Middle frontal gyrus (tissue), 1 donor: Measurements from ENCODE around the gene CYLD.

Experiments
- DNase-seq: peaks from one replicate; pipeline ENCODE4 v3.0.0-alpha.2; 2015; ENCODE audit warnings: low spot score; ENCODE audit errors: extremely low spot score

Gene CYLD

DNA sequence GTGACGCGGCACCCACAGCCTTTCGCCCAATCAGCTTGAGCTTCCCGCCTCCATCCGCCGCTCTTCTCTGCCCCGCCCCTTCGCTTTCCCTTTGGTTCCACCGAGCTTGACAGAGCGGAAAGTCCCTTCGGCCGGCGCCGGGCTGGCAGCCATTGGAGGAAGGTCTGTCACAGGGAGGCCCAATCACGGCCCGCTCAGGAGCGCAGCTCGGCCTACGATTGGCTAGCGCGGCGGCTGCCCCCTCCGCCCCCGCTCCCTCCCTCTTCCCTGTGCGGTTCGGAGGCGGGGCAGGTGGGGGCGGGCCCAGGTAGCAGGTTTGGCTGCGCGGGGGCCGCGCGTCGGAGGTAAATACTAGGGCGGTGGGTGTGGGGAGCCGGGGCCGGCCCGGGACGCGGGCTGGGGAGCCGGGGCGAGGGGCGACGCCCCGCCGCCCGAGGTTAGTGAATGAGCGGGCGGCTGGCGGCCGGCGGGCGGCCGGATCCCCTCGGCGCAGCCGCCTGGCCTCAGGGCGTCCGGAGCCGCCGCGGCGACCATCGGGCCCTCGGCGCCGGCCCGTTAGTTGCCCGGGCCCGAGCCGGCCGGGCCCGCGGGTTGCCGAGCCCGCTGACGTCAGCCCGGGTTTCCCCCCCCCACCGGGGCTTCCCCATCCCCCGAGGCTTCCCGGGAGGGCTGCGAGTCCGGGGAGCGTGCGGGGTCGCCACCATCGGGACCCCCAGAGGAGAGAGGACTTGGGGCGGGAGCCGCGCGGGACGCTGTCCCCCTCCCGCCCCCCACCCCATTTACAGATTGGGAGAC lies at the start of gene CYLD:
Gene CYLD (plus strand): TSS at position 306 of the 795 bp plus-strand sequence. CDS start 7,613 bp downstream, outside the sequence.
- peak; percentile 99 for DNase-seq

- DNase-seq: no peak
Measured at GRCh38 chr16:50692644-50692998, 49.3 kb upstream of the CYLD start.

- DNase-seq: no peak
Measured at GRCh38 chr16:50692999-50693781, 48.7 kb upstream of the CYLD start, which contains the start of gene NOD2. NOD2 (plus strand) TSS chr16:50693606; CDS start chr16:50699496, 5,890 bp downstream.

DNA sequence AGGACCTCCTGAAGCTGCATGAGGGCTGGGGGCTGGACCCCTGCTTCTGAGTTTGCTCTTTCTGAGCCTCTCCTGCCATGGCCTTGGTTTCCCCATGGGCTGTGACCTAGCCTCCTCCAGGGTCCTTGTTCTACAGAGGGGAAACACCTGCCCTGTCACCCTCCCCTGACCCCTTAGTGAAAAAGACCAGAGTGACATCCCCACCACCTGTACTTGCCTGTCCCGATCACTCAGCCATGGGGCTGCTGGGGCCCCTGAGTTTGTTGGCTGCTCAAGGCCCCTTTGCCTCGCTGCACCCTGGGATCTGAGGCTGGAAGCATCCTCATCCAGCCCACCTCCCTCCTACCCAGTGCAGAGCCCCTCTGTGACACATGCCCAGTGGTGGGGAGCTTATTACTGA lies 47.7 kb upstream of the CYLD start:
- no peak for DNase-seq

DNA sequence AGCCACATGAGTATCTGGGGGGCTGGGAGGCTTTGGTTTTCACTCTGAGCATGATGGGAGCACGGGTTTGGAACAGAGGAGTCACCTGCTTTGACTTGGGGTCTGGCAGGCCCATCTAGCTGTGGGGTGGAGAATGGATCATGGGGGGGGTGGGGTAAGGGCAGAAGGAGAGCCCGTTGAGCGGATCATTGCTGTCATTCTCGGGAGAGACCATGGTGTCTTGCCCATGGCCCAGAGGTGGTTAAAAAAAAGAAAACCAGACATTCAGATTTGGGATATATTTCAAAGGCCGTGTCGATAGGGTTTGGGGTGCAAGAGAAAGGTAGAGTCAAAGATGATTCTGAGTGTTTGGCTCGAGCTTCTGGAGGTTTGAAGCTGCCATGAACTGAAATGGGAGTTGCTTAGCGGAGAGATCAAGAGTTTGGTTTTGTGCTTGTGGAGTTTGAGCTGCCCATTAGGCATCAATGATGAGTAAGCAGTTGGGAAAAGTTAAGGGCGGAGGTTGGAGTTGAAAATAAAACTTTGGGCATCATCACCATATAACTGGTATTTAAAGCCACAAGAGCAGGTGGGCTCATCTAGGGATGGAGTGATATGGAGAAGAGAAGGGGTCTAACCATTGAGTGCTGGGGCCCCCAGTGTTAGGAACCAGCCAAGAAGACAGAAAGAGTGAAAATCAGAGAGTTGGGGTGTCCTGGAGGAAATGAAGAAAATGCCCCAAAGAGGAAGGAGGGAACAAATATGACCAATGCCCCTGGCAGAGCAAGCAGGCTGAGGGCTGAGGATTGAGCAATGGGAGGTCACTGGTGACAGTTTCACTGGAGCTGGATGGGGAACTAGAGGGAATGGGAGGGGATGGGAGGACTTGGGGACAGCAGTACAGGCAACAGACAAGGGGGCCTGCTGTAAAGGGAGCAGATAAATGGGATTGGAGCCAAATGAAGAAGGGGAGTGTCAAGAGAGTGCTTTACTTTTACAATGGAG lies 46.6 kb upstream of the CYLD start:
- no peak for DNase-seq

DNA sequence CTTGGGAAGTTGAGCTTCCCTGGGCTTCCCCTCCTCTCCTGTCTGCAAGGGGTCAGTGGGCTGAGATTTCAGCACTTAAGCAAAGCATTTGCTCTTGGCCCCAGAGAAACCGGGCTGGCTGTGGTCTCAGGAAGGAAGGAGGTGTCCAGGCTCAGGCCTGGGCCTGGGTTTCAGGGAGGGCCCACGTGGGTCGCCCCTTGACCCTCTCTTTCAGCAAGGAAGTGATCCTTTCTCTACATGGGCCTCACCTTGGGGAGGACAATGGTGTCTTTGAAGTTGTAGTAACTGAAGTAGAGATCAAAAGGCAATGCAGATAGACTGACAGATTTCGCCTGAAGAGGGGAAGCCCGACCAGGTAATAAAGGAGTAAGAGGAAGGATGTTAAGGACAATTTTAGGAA lies 45.8 kb upstream of the CYLD start:
- no peak for DNase-seq

- DNase-seq: no peak
Measured at GRCh38 chr16:50696575-50697420, 45.1 kb upstream of the CYLD start.

DNA sequence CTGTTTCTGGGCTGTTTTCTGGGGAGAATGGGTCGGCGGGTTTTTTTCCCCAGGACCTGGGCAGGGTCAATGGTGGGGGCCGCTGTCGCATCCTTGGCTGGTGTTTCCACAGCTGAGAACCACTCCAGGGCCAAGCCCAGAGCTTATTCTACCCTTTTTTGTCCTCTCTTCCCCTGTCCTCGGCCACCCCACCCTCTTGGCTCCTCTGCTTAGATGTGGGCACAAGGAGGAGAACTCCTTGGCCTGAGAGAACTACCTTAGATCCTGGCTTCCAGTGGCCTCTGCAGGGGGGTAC lies 44.5 kb upstream of the CYLD start:
- DNase-seq: no peak

DNA sequence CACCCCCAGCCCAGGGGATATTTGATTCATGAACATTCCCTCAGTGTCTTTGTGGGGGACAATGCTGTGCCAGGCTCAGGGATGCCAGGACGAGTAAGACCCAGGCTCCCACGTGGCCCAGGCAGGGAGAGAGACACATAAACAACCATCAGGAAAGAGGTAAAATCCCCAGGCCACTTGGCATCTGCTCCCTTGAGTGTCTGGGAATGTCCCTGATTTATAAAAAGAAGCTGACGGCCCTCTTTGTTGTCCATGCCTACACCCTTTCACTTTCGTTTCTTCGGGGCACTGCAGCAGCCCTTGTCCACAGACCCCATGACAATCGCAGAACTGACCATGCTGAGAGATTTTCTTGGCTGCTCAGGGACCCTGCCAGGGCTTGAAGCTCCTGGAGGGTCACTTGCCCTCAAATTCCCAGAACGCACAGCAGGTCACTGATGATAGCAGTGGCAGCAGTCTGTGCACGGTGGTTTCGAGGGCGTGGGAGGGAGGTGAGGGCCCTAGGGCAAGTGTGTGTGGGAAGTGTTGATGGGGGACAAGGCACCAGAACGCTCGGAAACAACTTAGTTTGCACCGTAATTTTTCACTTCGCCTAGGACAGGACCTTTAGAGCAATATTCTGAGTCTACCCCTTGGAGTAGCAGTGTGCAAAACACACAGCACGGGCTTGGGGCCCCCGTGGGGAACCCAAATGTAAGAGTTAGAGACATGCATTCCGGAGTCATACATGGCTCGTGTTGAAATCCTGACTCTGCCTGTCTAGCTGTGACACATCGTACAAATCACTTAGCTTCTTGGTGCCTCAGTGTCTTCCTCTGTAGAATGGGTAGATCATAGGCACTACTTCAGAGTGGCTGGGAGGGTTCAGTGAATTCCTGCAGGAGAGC lies 43.8 kb upstream of the CYLD start:
- DNase-seq: no peak

DNA sequence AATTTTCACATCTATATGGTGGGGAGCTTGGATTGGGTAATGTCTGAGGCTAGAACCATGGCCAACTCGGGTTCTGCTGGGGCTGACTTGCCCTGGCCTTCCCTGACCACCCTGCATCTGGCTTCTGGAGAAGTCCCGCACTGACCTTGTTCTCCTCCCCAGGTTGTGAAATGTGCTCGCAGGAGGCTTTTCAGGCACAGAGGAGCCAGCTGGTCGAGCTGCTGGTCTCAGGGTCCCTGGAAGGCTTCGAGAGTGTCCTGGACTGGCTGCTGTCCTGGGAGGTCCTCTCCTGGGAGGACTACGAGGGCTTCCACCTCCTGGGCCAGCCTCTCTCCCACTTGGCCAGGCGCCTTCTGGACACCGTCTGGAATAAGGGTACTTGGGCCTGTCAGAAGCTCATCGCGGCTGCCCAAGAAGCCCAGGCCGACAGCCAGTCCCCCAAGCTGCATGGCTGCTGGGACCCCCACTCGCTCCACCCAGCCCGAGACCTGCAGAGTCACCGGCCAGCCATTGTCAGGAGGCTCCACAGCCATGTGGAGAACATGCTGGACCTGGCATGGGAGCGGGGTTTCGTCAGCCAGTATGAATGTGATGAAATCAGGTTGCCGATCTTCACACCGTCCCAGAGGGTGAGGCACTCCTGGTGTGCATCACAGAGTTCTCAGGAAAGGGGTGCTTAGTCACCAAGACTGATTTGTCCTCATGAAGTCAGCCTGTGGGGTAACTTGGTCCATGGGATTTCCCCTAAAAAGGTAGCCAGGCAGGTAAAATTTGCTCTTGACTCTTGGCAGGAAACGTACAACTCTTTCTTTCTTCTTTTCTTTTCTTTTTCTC lies 42.3 kb upstream of the CYLD start:
- no peak for DNase-seq

DNA sequence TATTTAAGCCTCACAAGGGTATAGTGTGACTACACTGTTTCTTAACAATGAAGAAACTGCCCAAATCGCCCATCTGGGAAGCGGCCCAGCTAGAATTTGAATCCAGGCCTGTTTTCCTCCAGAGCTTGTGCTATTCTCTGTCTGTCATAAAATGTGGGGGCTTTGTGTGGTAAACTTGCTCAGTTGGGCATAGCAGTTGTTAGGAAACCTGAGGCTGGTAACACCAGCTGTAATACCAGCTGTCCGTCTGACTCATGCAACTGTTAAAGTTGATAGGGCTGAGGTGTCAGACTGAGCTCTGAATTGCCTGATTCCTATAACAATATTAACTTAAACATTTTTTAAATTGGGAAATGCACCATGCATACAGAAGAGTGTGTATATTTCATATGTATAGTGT lies 39.2 kb upstream of the CYLD start:
- peak; percentile 10 for DNase-seq

DNA sequence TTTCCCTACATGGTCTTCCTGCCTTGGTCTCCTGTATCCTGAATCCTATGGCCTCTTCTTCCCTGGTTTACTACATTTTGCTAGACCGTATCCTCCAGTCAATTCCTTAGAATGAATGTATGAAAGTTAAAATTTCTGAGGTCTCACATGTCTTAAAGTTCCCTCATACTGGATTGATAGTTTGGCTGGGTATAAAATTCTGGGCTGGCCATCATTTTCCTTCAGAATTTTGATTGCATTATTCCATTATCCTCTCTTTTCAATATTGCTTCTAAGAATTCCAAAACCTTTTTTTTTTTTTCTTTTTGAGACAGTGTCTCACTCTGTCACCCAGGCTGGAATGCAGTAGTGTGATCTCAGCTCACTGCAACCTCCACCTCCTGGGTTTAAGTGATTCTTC lies 37.6 kb upstream of the CYLD start:
- no peak for DNase-seq

DNA sequence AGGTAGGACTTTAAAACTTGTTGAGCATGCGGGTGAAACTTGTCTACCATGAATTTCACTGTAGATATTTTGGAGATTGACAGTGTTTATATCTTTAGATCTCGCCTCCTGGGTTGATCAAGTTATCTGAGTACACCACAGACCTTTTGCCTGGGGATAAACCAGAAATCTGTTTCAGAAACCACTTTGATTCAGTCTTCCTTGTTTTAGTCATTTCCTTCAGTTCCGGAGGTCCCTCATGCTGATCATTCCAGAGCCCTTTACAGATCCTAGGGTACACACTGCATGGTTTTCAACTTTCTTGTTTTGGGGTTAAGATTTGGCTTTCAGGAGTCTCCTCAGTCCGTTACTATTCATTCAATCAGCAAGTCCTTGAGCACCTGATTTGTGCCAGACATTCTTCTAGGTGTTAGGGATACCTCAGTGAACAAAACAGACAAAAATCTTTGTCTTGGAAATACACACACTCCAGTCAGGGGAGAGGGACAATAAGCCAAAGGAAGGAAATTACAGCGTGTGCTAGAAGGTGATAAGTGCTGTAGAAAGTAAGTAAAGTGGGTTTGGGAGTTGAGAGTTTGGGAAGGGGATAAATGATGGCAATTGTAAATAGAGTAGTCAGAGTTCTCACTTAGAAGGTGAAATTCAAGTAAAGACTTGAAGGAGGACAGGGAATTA lies 36.3 kb upstream of the CYLD start:
- no peak for DNase-seq

DNA sequence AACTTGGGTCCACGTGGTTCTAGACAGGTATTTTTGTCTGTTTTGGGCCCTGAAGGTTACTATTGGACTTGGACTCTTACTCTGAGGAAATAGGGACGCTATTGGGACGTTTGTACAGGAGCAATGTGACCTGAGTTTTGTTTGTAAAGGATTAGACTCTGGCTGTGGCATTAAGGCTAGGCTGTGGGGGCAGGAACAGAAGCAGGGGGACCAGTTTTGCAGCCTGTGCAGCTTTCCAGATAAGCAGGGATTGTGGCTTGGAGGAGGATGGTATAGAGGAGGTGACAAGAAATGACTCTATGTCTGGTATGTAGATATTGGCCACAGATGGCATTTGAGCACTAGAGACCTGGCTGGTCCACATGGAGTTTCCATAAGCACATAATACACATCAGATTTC lies 35.6 kb upstream of the CYLD start:
- DNase-seq: no peak

DNA sequence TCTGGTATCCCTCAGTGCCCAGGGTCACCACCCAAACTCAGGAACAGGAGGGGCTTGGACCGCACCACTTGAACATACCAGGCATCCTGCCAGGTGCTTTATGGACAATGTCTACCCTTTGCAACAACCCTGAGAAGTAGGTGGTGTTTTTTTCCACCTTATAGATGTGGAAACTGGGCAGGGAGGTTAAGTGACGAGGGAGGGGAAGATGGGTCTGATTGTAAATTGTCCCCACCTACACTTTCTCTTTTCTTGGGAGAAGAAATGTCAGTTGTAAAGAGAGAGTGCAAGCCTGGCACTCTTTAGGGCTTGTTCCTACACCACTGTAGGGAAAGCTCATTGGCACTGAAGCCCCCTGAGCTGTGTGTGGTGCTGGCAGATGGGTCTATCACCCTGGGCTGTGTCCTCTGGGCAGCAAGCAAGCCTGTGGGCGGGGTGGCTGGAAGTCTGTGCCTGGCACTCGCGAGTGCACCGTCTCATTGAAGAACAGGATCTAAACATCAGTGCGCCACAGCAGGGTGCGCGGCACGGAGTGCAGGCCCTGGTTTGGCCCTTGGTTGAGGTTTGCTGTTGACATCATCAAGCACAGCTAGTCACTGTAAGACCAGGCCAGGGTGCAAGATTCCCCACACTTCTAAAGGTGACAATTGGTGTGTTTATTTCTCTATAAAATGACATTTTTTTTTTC lies 33.4 kb upstream of the CYLD start:
- no peak for DNase-seq

DNA sequence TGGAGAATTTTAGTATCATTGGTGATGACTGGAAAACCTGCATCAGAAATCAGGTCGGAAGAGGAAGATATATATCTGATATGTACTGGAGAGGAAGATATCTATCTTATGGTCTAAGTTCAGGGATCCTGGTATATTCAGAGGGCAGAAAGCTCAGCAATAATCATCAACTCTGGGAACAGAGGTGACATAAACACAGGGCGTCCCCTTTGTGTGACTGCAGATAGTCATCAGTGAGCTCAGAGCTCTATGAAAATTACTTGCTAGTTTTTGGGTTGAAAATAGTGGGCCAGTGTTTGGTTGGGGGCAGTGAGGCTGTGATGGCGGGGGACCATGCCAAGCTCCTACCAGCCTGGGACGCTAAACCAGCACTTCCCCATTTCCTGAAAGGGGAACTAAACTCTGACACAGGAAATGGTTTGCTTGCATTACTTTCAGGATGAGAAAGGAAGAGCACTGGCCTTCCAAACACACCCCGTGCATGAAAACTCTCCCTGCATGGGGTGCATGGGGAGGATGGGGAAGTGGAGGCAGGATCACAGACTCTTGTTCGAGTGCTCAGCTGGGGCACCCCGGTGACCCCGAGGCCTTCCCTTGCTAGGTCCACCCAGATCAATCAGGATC lies 32.7 kb upstream of the CYLD start:
- DNase-seq: no peak

GRCh38 chr16:50709980-50710379 lies 31.9 kb upstream of the CYLD start:
- no peak for DNase-seq
